ENCODE measurements around the gene FAM149B1. TPM values are rescaled to one million over a fixed set of nuclear protein-coding genes. Genes with fewer than 3 reads are reported as not detected.

FAM149B1 gene
- total RNA-seq, 1 experiment from 2014 or later, result 17.5 TPM

DNA sequence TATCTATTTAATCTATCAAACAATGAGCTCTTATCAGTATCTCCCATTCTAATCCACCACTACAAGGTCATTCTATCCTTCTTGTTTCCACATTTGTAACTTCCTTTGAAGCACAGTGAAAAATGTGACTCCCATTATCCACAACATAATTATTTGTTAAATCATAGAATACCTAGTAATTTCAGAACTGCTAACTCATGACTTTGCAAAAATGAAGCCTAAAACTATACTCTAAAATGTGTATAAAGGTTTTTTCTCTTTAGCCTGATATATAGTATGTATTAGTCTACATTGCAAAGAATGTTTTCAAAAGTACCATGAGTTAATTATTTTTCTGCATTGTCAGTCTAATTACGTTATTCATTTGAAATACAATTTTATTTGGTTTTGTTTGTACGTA, 96.5 kb downstream of the FAM149B1 start:
- no peak for ATAC-seq
- CTCF ChIA-PET, result interaction anchor here (0.8 to 1.7 kb wide), 10 partner anchors 8 to 379 kb away, joined by 3 to 7 read pairs (median 4); partner anchors contain the start of gene DNAJC9
- RAD21 ChIA-PET (ENCODE audit: low non-redundant PET in 1 of 2, low total read pairs in 2 of 2, uncharacterized antibody in 2 of 2, unreplicated experiment in 2 of 2), result interaction anchor here in 1 of 2 experiments (0.7 kb wide), 1 partner anchor 381 kb away, joined by 3 read pairs; no protein-coding TSS in a partner anchor

More for the DNA sequence above, 96.5 kb downstream of the FAM149B1 start:
- Histone ChIP-seq H3K79me2 (ENCODE audit: insufficient read depth, low read length) (no peaks in the 10 kb centered on the region), H4K20me1 (ENCODE audit: insufficient read depth) (no peaks in the 10 kb centered on the region), H3K27me3 (ENCODE audit: insufficient read depth, low read length) (no peaks in the 10 kb centered on the region), H3K4me1 (ENCODE audit: control insufficient read depth in 1 of 2, insufficient read depth in 2 of 2, low read length in 2 of 2) (peaks cover 13 to 23% of the 10 kb centered on the region in 2 experiments), H3K4me2 (ENCODE audit: low read length) (no peak overlapping the region), H3K36me3 (ENCODE audit: control insufficient read depth in 1 of 2, insufficient read depth in 2 of 2, low read length in 2 of 2) (no peaks in the 10 kb centered on the region), H3K4me3 (replicated peaks in 1 of 2; ENCODE audit: low read depth in 1 of 2, low read length in 2 of 2) (no peak overlapping the region), H3K9me3 (ENCODE audit: control insufficient read depth in 1 of 2, insufficient read depth in 1 of 2, low read depth in 1 of 2, low read length in 2 of 2) (no peaks in the 10 kb centered on the region), H3K9ac (ENCODE audit: low read length) (no peak overlapping the region), H3K27ac (ENCODE audit: low read depth, low read length) (no peak overlapping the region), H2AFZ (ENCODE audit: low read depth, low read length, poor library complexity, severe bottlenecking) (no peak overlapping the region), H3K9me2 (ENCODE audit: insufficient read depth) (no peaks in the 10 kb centered on the region)
- intact Hi-C loops (cut with micrococcal nuclease), result loop anchor here (5.0 to 10.0 kb wide), 3 partner anchors 130 to 378 kb away; partner anchors contain the start of genes MYOZ1 and PPP3CB
- POLR2A ChIA-PET, result interaction anchor here (1.0 to 2.5 kb wide), 5 partner anchors 11 to 149 kb away, joined by 3 to 16 read pairs (median 5); partner anchors contain the start of genes ANXA7, DNAJC9 and MRPS16
- no TSS peak for BruUV-seq (replicated peaks)
- TF ChIP-seq, protein P1, sequence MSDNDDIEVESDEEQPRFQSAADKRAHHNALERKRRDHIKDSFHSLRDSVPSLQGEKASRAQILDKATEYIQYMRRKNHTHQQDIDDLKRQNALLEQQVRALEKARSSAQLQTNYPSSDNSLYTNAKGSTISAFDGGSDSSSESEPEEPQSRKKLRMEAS (IDR thresholded peaks at IDR 0.05), result no peak
- TF ChIP-seq, protein P2, sequence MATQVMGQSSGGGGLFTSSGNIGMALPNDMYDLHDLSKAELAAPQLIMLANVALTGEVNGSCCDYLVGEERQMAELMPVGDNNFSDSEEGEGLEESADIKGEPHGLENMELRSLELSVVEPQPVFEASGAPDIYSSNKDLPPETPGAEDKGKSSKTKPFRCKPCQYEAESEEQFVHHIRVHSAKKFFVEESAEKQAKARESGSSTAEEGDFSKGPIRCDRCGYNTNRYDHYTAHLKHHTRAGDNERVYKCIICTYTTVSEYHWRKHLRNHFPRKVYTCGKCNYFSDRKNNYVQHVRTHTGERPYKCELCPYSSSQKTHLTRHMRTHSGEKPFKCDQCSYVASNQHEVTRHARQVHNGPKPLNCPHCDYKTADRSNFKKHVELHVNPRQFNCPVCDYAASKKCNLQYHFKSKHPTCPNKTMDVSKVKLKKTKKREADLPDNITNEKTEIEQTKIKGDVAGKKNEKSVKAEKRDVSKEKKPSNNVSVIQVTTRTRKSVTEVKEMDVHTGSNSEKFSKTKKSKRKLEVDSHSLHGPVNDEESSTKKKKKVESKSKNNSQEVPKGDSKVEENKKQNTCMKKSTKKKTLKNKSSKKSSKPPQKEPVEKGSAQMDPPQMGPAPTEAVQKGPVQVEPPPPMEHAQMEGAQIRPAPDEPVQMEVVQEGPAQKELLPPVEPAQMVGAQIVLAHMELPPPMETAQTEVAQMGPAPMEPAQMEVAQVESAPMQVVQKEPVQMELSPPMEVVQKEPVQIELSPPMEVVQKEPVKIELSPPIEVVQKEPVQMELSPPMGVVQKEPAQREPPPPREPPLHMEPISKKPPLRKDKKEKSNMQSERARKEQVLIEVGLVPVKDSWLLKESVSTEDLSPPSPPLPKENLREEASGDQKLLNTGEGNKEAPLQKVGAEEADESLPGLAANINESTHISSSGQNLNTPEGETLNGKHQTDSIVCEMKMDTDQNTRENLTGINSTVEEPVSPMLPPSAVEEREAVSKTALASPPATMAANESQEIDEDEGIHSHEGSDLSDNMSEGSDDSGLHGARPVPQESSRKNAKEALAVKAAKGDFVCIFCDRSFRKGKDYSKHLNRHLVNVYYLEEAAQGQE (IDR thresholded peaks at IDR 0.05; ENCODE audit: low read depth), result no peak
- TF ChIP-seq POLR2A (IDR thresholded peaks at IDR 0.05; ENCODE audit: borderline replicate concordance, extremely low read depth, insufficient read depth, insufficient read length) (no peak), CEBPB (IDR thresholded peaks at IDR 0.05; ENCODE audit: low read depth) (no peak), ZNF274 (IDR thresholded peaks at IDR 0.05; ENCODE audit: low read depth, low read length) (no peak)
- DNase-seq (ENCODE audit: low read depth, low spot score), result no peak

Data from HCT116 (cell line).